Measurements from ENCODE around the gene MACROD1. TPM values are rescaled to one million over a fixed set of nuclear protein-coding genes. Genes with fewer than 3 reads are reported as not detected.

Gene MACROD1
- total RNA-seq, 4 donors from 2014 or later, result 30.6 to 45.0 (median 35.0) TPM

DNA sequence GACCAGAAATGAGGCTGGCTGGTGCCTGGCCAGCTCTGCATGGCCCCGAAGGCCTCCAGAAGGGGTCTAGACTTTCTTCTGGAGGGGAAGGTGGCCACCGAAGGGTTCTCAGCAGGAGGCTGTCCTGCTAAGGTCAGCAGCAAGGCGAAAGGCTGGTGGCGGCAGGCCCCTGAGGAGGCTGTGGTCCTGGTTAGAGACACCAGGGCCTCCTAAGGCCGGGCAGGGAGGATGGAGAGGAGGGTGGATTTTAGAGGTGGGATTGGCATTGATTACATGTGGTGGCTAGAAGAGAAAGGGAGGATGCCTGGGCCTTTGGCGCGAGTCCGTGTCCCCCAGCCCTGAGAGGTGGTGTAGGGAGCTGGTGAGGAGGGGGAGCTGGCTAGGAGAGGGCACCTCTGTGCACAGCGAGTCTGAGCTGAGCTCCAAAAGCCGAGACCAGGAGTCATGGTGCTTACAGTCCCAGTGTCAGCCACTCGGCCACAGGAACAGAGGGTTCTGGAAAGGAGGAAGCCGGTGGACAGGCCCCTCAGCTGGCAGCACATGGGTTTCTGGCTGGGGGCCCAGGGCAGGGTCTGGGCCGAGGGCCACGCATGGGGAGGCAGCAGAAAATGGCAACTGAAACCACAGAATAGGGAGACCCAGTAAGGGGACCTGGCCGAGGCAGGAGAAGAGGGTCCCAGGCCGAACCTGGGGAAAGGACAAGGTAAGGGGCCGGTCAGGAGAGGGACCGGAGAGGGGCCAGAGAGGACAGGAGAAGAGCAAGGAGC, 43.1 kb upstream of the MACROD1 start:
- 74 to 82% methylated on average over 18 of the region's 18 CpGs for WGBS, 2 donors
- peak overlapping the region in 1 of 4 donors; percentile 70 for H3K27ac ChIP-seq
- no peaks in the 10 kb centered on the region for H3K27me3 ChIP-seq
- no peak overlapping the region for H3K4me3 ChIP-seq
- H3K9me3 ChIP-seq, result no peaks in the 10 kb centered on the region
- TF ChIP-seq EP300 (IDR thresholded peaks at IDR 0.05), result no peak
- no peak for TF ChIP-seq POLR2A (IDR thresholded peaks at IDR 0.05)
- no peak for TF ChIP-seq CTCF (IDR thresholded peaks at IDR 0.05)
- H3K36me3 ChIP-seq, result peaks cover 0 to 58% (median 0%) of the 10 kb centered on the region in 3 donors
- H3K4me1 ChIP-seq, result peaks cover 0 to 24% (median 10%) of the 10 kb centered on the region in 4 donors
- no peak for DNase-seq (ENCODE audit: low spot score in 2 of 2)

DNA sequence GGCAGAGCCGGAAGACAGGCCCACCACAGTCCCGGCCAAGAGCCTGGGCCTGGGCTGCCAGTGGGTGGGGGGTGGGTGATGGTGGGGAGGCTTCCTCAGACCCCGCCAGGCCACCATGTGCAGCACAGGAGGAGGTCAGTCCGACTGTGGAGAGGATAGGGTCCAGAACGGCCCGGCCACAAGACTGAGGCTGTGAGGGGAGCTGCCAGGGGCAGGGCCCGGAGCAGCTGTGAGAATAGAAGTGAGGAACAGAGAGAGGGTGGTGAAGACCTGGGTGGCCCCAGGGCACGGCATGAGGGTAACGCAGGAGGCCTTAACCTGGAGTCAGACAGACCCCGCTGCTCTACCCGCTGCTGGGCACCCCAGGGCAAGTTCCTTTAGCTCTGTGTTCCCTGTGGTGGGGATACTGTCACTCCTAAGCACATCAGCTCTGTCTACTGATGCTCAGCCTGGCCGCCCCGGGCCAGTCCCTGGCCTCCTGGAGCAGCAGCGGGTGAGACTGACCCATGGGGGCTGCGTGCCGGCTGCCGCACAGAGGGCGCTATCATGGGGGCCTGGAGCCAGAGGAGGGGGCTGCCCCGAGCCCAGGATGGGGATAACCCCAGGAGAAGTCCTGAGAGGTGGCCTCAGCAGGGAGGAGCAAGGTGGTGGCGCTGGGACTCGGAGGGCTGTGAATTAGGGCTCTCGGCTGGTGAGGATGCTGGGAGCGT, 42.3 kb upstream of the MACROD1 start:
- H3K4me1 ChIP-seq, result peaks cover 0 to 26% (median 10%) of the 10 kb centered on the region in 4 donors
- H3K4me3 ChIP-seq, result peak overlapping the region in 3 of 4 donors; percentile 13 to 54 (median 48)
- peaks cover 0 to 66% (median 3%) of the 10 kb centered on the region in 3 donors for H3K36me3 ChIP-seq
- H3K9me3 ChIP-seq, result no peaks in the 10 kb centered on the region
- no peak for TF ChIP-seq CTCF (IDR thresholded peaks at IDR 0.05)
- no peak for TF ChIP-seq EP300 (IDR thresholded peaks at IDR 0.05)
- TF ChIP-seq POLR2A (IDR thresholded peaks at IDR 0.05), result no peak
- no peaks in the 10 kb centered on the region for H3K27me3 ChIP-seq
- 71 to 75% methylated on average over 15 to 23 of the region's 23 CpGs for WGBS, 2 donors
- DNase-seq (ENCODE audit: low spot score in 2 of 2), result no peak
- H3K27ac ChIP-seq, result peak overlapping the region; percentile 17 to 85 (median 74)

DNA sequence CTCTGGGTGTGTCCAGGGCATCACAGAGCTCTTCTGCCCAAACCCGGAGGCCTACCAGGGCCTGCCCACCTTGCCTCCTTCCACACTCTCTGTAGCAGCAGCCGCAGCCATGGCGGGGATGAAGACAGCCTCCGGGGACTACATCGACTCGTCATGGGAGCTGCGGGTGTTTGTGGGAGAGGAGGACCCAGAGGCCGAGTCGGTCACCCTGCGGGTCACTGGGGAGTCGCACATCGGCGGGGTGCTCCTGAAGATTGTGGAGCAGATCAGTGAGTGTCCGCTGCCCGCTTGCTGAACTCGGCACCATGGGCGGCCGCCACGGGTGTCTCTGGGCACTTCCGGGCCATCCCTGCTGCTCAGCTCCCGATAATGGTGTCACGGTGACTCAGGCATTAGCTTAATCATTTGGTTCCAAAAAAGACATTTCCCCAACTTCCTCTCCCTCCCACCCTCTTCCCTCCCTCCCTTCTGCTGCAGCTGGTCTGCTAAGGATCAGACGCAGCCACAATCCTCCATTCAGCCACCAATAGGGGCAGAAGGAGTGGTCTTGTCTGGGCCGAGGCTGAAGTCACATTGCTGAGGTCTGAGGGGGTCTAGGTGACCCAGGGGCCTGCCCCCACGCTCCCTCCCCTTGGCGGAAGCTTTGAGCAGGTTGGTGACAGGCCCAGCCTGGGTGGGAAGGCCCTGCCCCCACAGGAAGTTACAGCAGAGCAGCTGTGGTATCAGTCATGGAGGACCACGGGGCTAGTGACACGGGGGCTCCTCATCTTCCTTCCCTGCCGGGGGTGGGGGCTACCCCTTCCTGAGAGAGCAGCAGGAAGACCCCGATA, 41.6 kb upstream of the MACROD1 start:
- peak overlapping the region; percentile 11 to 54 (median 30) for H3K4me3 ChIP-seq
- TF ChIP-seq EP300 (IDR thresholded peaks at IDR 0.05) (peak in 1 of 2 donors; percentile 29), POLR2A (IDR thresholded peaks at IDR 0.05) (no peak), CTCF (IDR thresholded peaks at IDR 0.05) (no peak)
- no peaks in the 10 kb centered on the region for H3K9me3 ChIP-seq
- H3K27ac ChIP-seq, result peak overlapping the region; percentile 17 to 85 (median 74)
- peaks cover 0 to 26% (median 10%) of the 10 kb centered on the region in 4 donors for H3K4me1 ChIP-seq
- peak in 1 of 2 donors; percentile 36 for DNase-seq (ENCODE audit: low spot score in 2 of 2)
- no peaks in the 10 kb centered on the region for H3K27me3 ChIP-seq
- 41 to 48% methylated on average over 20 to 23 of the region's 30 CpGs for WGBS, 2 donors
- H3K36me3 ChIP-seq, result peaks cover 0 to 72% (median 11%) of the 10 kb centered on the region in 3 donors

GRCh38 chr11:64206457-64207255, 40.7 kb upstream of the MACROD1 start, which contains the start of gene FERMT3:
TSS of gene FERMT3 (plus strand) at chr11:64206721. CDS start at chr11:64207365, 644 bp downstream.
- DNase-seq (ENCODE audit: low spot score in 2 of 2), result peak in 1 of 2 donors; percentile 31
- Histone ChIP-seq H3K4me1 (peaks cover 0 to 26% (median 10%) of the 10 kb centered on the region in 4 donors), H3K4me3 (peak within 1 kb of the TSS; percentile 11 to 54 (median 30)), H3K27ac (peak within 1 kb of the TSS; percentile 17 to 85 (median 74)), H3K9me3 (no peaks in the 10 kb centered on the region), H3K36me3 (peaks cover 0 to 71% (median 11%) of the 10 kb centered on the region in 3 donors), H3K27me3 (no peaks in the 10 kb centered on the region)
- no peak for TF ChIP-seq EP300 (IDR thresholded peaks at IDR 0.05)
- peak in 1 of 2 donors; percentile 26 for TF ChIP-seq POLR2A (IDR thresholded peaks at IDR 0.05)
- 62 to 68% methylated on average over 6 to 13 of the region's 27 CpGs for WGBS, 2 donors
